WTC11 (cell line): ENCODE results near the gene NECAB3. TPM values are rescaled to one million over a fixed set of nuclear protein-coding genes. Genes with fewer than 3 reads are reported as not detected.
A peak's percentile ranks its signal among the peaks of the same experiment; 100 is the strongest.

Experiments
- ATAC-seq: fragments of 200-7000 bp; cut with Tn5 transposase; 2 replicates; pipeline ENCODE4 v1.10.0; 2021; ENCODE audit warnings: mild to moderate bottlenecking, moderate library complexity
- CTCF ChIA-PET: fragments of 300-600 bp; sonication (Branson Sonifier 250); formaldehyde crosslinking; loops from one replicate; lab custom pipeline; 2021; ENCODE audit warnings: antibody characterized with exemption; lab: Charles Lee
- POLR2A ChIA-PET: fragments of 350-600 bp; sonication (Branson Sonifier 250); formaldehyde crosslinking; loops from one replicate; lab custom pipeline; 2021; ENCODE audit warnings: antibody characterized with exemption; lab: Charles Lee
- DNase-seq: peaks from one replicate; pipeline ENCODE4 v3.0.0; 2021; ENCODE audit warnings: low spot score
- H3K27ac Mint-ChIP-seq: 2 replicates; pipeline ENCODE4 v1.8.0; 2021; ENCODE audit warnings: mixed read lengths
- H3K27me3 Mint-ChIP-seq: 2 replicates; pipeline ENCODE4 v1.8.0; 2021; ENCODE audit warnings: low read depth, mild to moderate bottlenecking, moderate library complexity, mixed read lengths
- H3K36me3 Mint-ChIP-seq: 2 replicates; pipeline ENCODE4 v1.8.0; 2021; ENCODE audit warnings: mixed read lengths
- H3K4me1 Mint-ChIP-seq: 2 replicates; pipeline ENCODE4 v1.8.0; 2022; ENCODE audit warnings: mixed read lengths
- H3K4me3 Mint-ChIP-seq: 2 replicates; pipeline ENCODE4 v1.8.0; 2021; ENCODE audit warnings: mild to moderate bottlenecking, moderate library complexity, mixed read lengths
- H3K9me3 Mint-ChIP-seq: 2 replicates; pipeline ENCODE4 v1.8.0; 2021; ENCODE audit warnings: mixed read lengths
- ETV6 ChIP-seq: sonication (generic); formaldehyde crosslinking; IDR thresholded peaks from 2 replicates; pipeline ENCODE4 v1.8.1; 2022; ENCODE audit warnings: mild to moderate bottlenecking, missing genetic modification reagents
- FOXK1 ChIP-seq: sonication (generic); formaldehyde crosslinking; IDR thresholded peaks from 2 replicates; pipeline ENCODE4 v1.8.0; 2022; ENCODE audit warnings: mild to moderate bottlenecking, moderate library complexity, missing genetic modification reagents
- GABPB1 ChIP-seq: sonication (generic); formaldehyde crosslinking; IDR thresholded peaks from 2 replicates; pipeline ENCODE4 v1.8.1; 2023; ENCODE audit warnings: mild to moderate bottlenecking, missing genetic modification reagents
- JUN ChIP-seq: sonication (generic); formaldehyde crosslinking; IDR thresholded peaks from 2 replicates; pipeline ENCODE4 v1.8.0; 2023; ENCODE audit warnings: mild to moderate bottlenecking, missing genetic modification reagents
- NFATC4 ChIP-seq: fragments of 250-450 bp; sonication (Bioruptor Pico); IDR thresholded peaks from 2 replicates; pipeline ENCODE4 v1.9.0; 2021; ENCODE audit warnings: mild to moderate bottlenecking
- NFE2L1 ChIP-seq: sonication (generic); formaldehyde crosslinking; IDR thresholded peaks from 2 replicates; pipeline ENCODE4 v1.8.1; 2023; ENCODE audit warnings: missing genetic modification reagents
- NFYB ChIP-seq: sonication (generic); formaldehyde crosslinking; conservative IDR thresholded peaks from 2 replicates; pipeline ENCODE4 v1.8.0; 2022; ENCODE audit warnings: low read depth, missing genetic modification reagents
- RELA ChIP-seq: sonication (generic); formaldehyde crosslinking; IDR thresholded peaks from 2 replicates; pipeline ENCODE4 v1.8.1; 2022; ENCODE audit warnings: missing genetic modification reagents, mild to moderate bottlenecking, borderline replicate concordance
- SMAD3 ChIP-seq: sonication (generic); formaldehyde crosslinking; IDR thresholded peaks from 2 replicates; pipeline ENCODE4 v1.8.0; 2022; ENCODE audit warnings: missing genetic modification reagents, mild to moderate bottlenecking, borderline replicate concordance
- SP1 ChIP-seq: sonication (generic); formaldehyde crosslinking; conservative IDR thresholded peaks from 2 replicates; pipeline ENCODE4 v1.8.1; 2022; ENCODE audit warnings: missing genetic modification reagents
- total RNA-seq: library from RNA; stranded (reverse); gene quantifications from 3 replicates; pipeline ENCODE4 v1.2.3, GENCODE V29; 2021
- TF ChIP-seq, protein P1 (sequence below): sonication (generic); formaldehyde crosslinking; IDR thresholded peaks from 2 replicates; pipeline ENCODE4 v1.8.0; 2022; ENCODE audit warnings: mild to moderate bottlenecking, missing genetic modification reagents
- TF ChIP-seq, protein P2 (sequence below): sonication (generic); formaldehyde crosslinking; IDR thresholded peaks from 2 replicates; pipeline ENCODE4 v1.8.1; 2022; ENCODE audit warnings: mild to moderate bottlenecking, missing genetic modification reagents, moderate library complexity, borderline replicate concordance
- TF ChIP-seq, protein P3 (sequence below): sonication (generic); formaldehyde crosslinking; IDR thresholded peaks from 2 replicates; pipeline ENCODE4 v1.8.0; 2022; ENCODE audit warnings: mild to moderate bottlenecking, missing genetic modification reagents
- TF ChIP-seq, protein P4 (sequence below): sonication (generic); formaldehyde crosslinking; IDR thresholded peaks from 2 replicates; pipeline ENCODE4 v1.8.1; 2023; ENCODE audit warnings: mild to moderate bottlenecking, moderate library complexity, missing genetic modification reagents
- TF ChIP-seq, protein P5 (sequence below): sonication (generic); formaldehyde crosslinking; IDR thresholded peaks from 2 replicates; pipeline ENCODE4 v1.8.1; 2023; ENCODE audit warnings: mild to moderate bottlenecking, missing genetic modification reagents, moderate library complexity
- TF ChIP-seq, protein P6 (sequence below): sonication (generic); formaldehyde crosslinking; IDR thresholded peaks from 2 replicates; pipeline ENCODE4 v1.8.0; 2023; ENCODE audit warnings: missing genetic modification reagents, mild to moderate bottlenecking, borderline replicate concordance
- TF ChIP-seq, protein P7 (sequence below): sonication (generic); formaldehyde crosslinking; IDR thresholded peaks from 2 replicates; pipeline ENCODE4 v1.8.0; 2022; ENCODE audit warnings: mild to moderate bottlenecking, missing genetic modification reagents

The NECAB3 gene
- total RNA-seq, 1 experiment from 2014 or later, result 38.0 TPM

DNA sequence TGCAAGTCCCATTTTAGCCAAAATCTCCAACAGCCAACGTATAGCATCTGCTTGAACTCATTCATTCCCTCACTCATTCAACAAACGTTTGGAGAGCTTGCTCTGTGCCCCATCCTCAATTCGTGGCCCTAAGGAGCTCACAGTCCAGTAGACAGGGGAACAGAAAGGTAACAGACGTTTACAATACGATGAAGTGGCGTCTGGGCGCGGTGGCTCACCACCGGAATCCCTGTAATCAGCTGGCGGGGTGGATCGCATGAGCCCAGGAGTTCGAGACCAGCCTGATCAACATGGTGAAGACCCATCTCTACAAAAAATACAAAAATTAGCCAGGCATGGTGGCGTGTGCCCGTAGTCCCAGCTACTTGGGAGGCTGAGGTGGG is 12.7 kb upstream of the NECAB3 start (continued):
- TF ChIP-seq, protein P1, sequence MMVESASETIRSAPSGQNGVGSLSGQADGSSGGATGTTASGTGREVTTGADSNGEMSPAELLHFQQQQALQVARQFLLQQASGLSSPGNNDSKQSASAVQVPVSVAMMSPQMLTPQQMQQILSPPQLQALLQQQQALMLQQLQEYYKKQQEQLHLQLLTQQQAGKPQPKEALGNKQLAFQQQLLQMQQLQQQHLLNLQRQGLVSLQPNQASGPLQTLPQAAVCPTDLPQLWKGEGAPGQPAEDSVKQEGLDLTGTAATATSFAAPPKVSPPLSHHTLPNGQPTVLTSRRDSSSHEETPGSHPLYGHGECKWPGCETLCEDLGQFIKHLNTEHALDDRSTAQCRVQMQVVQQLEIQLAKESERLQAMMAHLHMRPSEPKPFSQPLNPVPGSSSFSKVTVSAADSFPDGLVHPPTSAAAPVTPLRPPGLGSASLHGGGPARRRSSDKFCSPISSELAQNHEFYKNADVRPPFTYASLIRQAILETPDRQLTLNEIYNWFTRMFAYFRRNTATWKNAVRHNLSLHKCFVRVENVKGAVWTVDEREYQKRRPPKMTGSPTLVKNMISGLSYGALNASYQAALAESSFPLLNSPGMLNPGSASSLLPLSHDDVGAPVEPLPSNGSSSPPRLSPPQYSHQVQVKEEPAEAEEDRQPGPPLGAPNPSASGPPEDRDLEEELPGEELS (CRISPR knock-in tag), result no peak
- TF ChIP-seq, protein P2, sequence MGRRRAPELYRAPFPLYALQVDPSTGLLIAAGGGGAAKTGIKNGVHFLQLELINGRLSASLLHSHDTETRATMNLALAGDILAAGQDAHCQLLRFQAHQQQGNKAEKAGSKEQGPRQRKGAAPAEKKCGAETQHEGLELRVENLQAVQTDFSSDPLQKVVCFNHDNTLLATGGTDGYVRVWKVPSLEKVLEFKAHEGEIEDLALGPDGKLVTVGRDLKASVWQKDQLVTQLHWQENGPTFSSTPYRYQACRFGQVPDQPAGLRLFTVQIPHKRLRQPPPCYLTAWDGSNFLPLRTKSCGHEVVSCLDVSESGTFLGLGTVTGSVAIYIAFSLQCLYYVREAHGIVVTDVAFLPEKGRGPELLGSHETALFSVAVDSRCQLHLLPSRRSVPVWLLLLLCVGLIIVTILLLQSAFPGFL (CRISPR knock-in tag), result no peak

DNA sequence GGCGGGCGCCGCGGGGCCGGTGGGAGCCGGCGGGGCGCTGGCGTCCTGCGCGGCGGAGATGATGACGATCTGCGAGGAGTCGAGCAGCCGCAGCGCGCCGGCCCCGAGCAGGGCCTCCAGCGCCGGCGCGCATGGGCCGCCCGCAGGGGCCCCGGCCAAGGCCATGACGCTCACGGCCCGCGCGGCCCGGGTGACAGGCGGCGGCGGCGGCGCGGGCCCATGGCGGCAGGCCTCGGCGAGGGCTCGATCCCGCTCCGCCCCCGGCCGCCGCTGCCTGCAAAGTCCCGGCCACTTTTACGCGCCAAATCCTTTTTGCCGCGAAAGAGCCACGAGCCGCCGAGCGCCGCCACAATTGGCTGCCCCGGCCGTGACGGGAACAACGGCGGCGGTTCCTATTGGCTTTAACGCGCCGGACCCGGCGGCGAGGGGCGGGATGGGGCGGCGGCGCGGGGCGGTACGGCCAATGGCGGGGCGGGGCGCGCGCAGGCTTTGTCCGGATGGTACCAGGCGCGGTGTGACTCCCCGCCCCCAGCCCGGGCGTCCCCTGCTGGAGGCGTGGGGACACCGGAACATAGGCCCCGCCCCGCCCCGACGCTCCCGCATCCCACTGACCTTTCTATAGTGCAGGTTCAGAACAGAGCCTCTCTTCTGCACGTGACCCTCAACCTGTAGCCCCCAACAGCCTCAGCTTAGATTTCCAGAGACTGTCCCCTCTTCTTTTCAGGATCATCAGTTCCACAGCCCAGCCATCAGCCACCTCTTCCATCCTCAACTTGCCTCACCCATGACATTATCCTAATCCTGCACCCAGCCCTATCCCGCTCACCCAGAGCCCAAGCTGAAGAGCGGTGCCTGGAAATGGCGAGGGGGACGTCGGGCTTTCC is 12.1 kb upstream of the NECAB3 start, which contains the start of gene E2F1:
Gene E2F1 (minus strand): TSS at position 286 of the 884 bp plus-strand sequence. CDS start 121 bp downstream, at position 165.
- DNase-seq (peak; percentile 98), ATAC-seq (peak; percentile 91)
- ChIA-PET CTCF (interaction anchor here (0.7 to 2.2 kb wide), 9 partner anchors 9 to 177 kb away, joined by 3 to 32 read pairs (median 4); partner anchors contain the start of genes ACTL10, PXMP4 and ZNF341), POLR2A (no interaction called here)
- Mint-ChIP-seq H3K36me3 (no peaks in the 10 kb centered on the region), H3K27me3 (peaks cover 30% of the 10 kb centered on the region), H3K4me3 (peak within 1 kb of the TSS; percentile 81), H3K4me1 (peaks cover 25% of the 10 kb centered on the region), H3K9me3 (no peaks in the 10 kb centered on the region), H3K27ac (peak within 1 kb of the TSS; percentile 85)
- TF ChIP-seq, protein P1 (CRISPR knock-in tag), result 0 out of 2 replicates have a peak, but pooled peaks have one; percentile 43
- TF ChIP-seq, protein P3, sequence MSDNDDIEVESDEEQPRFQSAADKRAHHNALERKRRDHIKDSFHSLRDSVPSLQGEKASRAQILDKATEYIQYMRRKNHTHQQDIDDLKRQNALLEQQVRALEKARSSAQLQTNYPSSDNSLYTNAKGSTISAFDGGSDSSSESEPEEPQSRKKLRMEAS, result peak; percentile 87
- no peak; the same call in 1 of the 2 replicates for TF ChIP-seq JUN (CRISPR knock-in tag)
- TF ChIP-seq, protein P2 (CRISPR knock-in tag), result peak; percentile 82; the same call in 1 of the 2 replicates
- TF ChIP-seq, protein P4, sequence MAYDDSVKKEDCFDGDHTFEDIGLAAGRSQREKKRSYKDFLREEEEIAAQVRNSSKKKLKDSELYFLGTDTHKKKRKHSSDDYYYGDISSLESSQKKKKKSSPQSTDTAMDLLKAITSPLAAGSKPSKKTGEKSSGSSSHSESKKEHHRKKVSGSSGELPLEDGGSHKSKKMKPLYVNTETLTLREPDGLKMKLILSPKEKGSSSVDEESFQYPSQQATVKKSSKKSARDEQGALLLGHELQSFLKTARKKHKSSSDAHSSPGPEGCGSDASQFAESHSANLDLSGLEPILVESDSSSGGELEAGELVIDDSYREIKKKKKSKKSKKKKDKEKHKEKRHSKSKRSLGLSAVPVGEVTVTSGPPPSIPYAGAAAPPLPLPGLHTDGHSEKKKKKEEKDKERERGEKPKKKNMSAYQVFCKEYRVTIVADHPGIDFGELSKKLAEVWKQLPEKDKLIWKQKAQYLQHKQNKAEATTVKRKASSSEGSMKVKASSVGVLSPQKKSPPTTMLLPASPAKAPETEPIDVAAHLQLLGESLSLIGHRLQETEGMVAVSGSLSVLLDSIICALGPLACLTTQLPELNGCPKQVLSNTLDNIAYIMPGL (CRISPR knock-in tag), result 0 out of 2 replicates have a peak, but pooled peaks have one; percentile 38
- no peak for TF ChIP-seq NFATC4 (CRISPR knock-in tag)
- TF ChIP-seq FOXK1 (CRISPR knock-in tag), result peak; percentile 81
- TF ChIP-seq NFE2L1, result peak; percentile 86; the same call in 1 of the 2 replicates
- peak; percentile 50; the same call in 1 of the 2 replicates for TF ChIP-seq SMAD3 (CRISPR knock-in tag)
- TF ChIP-seq GABPB1 (CRISPR knock-in tag), result peak; percentile 83
- TF ChIP-seq NFYB (CRISPR knock-in tag), result peak; percentile 83
- peak; percentile 73 for TF ChIP-seq ETV6
- TF ChIP-seq, protein P5, sequence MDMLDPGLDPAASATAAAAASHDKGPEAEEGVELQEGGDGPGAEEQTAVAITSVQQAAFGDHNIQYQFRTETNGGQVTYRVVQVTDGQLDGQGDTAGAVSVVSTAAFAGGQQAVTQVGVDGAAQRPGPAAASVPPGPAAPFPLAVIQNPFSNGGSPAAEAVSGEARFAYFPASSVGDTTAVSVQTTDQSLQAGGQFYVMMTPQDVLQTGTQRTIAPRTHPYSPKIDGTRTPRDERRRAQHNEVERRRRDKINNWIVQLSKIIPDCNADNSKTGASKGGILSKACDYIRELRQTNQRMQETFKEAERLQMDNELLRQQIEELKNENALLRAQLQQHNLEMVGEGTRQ, result peak; percentile 81
- TF ChIP-seq RELA (CRISPR knock-in tag), result 0 out of 2 replicates have a peak, but pooled peaks have one; percentile 36
- TF ChIP-seq, protein P6, sequence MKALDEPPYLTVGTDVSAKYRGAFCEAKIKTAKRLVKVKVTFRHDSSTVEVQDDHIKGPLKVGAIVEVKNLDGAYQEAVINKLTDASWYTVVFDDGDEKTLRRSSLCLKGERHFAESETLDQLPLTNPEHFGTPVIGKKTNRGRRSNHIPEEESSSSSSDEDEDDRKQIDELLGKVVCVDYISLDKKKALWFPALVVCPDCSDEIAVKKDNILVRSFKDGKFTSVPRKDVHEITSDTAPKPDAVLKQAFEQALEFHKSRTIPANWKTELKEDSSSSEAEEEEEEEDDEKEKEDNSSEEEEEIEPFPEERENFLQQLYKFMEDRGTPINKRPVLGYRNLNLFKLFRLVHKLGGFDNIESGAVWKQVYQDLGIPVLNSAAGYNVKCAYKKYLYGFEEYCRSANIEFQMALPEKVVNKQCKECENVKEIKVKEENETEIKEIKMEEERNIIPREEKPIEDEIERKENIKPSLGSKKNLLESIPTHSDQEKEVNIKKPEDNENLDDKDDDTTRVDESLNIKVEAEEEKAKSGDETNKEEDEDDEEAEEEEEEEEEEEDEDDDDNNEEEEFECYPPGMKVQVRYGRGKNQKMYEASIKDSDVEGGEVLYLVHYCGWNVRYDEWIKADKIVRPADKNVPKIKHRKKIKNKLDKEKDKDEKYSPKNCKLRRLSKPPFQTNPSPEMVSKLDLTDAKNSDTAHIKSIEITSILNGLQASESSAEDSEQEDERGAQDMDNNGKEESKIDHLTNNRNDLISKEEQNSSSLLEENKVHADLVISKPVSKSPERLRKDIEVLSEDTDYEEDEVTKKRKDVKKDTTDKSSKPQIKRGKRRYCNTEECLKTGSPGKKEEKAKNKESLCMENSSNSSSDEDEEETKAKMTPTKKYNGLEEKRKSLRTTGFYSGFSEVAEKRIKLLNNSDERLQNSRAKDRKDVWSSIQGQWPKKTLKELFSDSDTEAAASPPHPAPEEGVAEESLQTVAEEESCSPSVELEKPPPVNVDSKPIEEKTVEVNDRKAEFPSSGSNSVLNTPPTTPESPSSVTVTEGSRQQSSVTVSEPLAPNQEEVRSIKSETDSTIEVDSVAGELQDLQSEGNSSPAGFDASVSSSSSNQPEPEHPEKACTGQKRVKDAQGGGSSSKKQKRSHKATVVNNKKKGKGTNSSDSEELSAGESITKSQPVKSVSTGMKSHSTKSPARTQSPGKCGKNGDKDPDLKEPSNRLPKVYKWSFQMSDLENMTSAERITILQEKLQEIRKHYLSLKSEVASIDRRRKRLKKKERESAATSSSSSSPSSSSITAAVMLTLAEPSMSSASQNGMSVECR (CRISPR knock-in tag), result peak; percentile 74; the same call in 1 of the 2 replicates
- TF ChIP-seq, protein P7, sequence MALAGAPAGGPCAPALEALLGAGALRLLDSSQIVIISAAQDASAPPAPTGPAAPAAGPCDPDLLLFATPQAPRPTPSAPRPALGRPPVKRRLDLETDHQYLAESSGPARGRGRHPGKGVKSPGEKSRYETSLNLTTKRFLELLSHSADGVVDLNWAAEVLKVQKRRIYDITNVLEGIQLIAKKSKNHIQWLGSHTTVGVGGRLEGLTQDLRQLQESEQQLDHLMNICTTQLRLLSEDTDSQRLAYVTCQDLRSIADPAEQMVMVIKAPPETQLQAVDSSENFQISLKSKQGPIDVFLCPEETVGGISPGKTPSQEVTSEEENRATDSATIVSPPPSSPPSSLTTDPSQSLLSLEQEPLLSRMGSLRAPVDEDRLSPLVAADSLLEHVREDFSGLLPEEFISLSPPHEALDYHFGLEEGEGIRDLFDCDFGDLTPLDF (CRISPR knock-in tag), result peak; percentile 52; the same call in 1 of the 2 replicates
- peak; percentile 88 for TF ChIP-seq SP1
